Measurements from ENCODE around the gene GALNT13.

DNA sequence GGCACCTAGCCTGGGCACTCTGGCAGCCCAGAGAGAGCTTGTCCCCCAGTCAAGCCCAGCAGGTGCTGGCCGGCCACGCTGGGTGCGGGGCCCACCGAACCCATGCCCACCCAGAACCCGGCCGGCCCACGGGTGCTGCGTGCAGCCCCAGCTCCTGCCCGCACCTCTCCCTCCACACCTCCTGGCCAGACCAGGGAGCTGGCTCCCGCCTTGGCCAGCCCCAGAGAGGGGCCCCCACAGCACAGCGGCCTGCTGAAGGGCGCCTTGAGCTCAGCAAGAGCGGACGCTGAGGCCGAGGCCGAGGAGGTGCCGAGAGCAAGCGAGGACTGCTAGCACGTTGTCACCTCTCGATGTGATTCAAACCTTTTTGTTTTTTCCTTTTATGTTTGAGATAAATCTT lies 419.8 kb downstream of the GALNT13 start:
- TF ChIP-seq YY1 (IDR thresholded peaks at IDR 0.05; ENCODE audit: insufficient read depth, insufficient read length) (no peak), ZNF274 (IDR thresholded peaks at IDR 0.05; ENCODE audit: low read depth, low read length) (no peak)

Measured in NT2/D1 (cell line).